ENCODE data around the gene APOO.

- TF ChIP-seq EP300 (IDR thresholded peaks at IDR 0.05; ENCODE audit: borderline replicate concordance) (no peak), CREB1 (IDR thresholded peaks at IDR 0.05; ENCODE audit: low read depth) (no peak), CEBPB (IDR thresholded peaks at IDR 0.05) (no peak)
- TF ChIP-seq, protein P1, sequence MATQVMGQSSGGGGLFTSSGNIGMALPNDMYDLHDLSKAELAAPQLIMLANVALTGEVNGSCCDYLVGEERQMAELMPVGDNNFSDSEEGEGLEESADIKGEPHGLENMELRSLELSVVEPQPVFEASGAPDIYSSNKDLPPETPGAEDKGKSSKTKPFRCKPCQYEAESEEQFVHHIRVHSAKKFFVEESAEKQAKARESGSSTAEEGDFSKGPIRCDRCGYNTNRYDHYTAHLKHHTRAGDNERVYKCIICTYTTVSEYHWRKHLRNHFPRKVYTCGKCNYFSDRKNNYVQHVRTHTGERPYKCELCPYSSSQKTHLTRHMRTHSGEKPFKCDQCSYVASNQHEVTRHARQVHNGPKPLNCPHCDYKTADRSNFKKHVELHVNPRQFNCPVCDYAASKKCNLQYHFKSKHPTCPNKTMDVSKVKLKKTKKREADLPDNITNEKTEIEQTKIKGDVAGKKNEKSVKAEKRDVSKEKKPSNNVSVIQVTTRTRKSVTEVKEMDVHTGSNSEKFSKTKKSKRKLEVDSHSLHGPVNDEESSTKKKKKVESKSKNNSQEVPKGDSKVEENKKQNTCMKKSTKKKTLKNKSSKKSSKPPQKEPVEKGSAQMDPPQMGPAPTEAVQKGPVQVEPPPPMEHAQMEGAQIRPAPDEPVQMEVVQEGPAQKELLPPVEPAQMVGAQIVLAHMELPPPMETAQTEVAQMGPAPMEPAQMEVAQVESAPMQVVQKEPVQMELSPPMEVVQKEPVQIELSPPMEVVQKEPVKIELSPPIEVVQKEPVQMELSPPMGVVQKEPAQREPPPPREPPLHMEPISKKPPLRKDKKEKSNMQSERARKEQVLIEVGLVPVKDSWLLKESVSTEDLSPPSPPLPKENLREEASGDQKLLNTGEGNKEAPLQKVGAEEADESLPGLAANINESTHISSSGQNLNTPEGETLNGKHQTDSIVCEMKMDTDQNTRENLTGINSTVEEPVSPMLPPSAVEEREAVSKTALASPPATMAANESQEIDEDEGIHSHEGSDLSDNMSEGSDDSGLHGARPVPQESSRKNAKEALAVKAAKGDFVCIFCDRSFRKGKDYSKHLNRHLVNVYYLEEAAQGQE (IDR thresholded peaks at IDR 0.05; ENCODE audit: low read depth): no peak
Measured at GRCh38 chrX:23841847-23842522, 65.8 kb downstream of the APOO start.
